GM21447 (cell line): ENCODE results near the gene PITRM1.
A peak's percentile ranks its signal among the peaks of the same experiment; 100 is the strongest.
"Not testable (repeated sequence)": the region's sequence is repeated elsewhere in the genome, so short reads cannot be mapped to it uniquely, and the experiment has no call there.

Experiments
- ATAC-seq: cut with Tn5 transposase; IDR thresholded peaks from one replicate; pipeline ENCODE4 v1.9.1; 2021; ENCODE audit not compliant: unreplicated experiment

PITRM1 gene

GRCh38 chr10:3172446-3173170 is at the start of gene PITRM1:
Gene PITRM1, minus strand, starts transcription at chr10:3172782. Its CDS starts 10 bp downstream, at chr10:3172772.
- peak; percentile 94 for ATAC-seq

- ATAC-seq: no peak
These were observed 49.5 kb upstream of the PITRM1 start for GRCh38 chr10:3222068-3222467.

- not testable (repeated sequence) for ATAC-seq
These were observed 49.0 kb upstream of the PITRM1 start for GRCh38 chr10:3221601-3222000.

GRCh38 chr10:3220853-3221252 is 48.3 kb upstream of the PITRM1 start:
- no peak for ATAC-seq

- not testable (repeated sequence) for ATAC-seq
These were observed 46.5 kb upstream of the PITRM1 start for GRCh38 chr10:3219021-3219628.

GRCh38 chr10:3217853-3218252 is 45.3 kb upstream of the PITRM1 start:
- no peak for ATAC-seq

- ATAC-seq: no peak
These were observed 44.7 kb upstream of the PITRM1 start for GRCh38 chr10:3217301-3217700.

GRCh38 chr10:3215153-3215775 is 42.7 kb upstream of the PITRM1 start:
- ATAC-seq: no peak

- ATAC-seq: no peak
These were observed 41.4 kb upstream of the PITRM1 start for GRCh38 chr10:3213758-3214515.

- no peak for ATAC-seq
These were observed 40.6 kb upstream of the PITRM1 start for GRCh38 chr10:3213208-3213607.

GRCh38 chr10:3210251-3210877 is 37.8 kb upstream of the PITRM1 start:
- no peak for ATAC-seq

- no peak for ATAC-seq
These were observed 36.2 kb upstream of the PITRM1 start for GRCh38 chr10:3208481-3209406.

GRCh38 chr10:3207351-3207750 is 34.8 kb upstream of the PITRM1 start:
- ATAC-seq: no peak

- no peak for ATAC-seq
These were observed 34.1 kb upstream of the PITRM1 start for GRCh38 chr10:3206511-3207157.

GRCh38 chr10:3203972-3204371 is 31.4 kb upstream of the PITRM1 start:
- no peak for ATAC-seq

GRCh38 chr10:3203016-3203811 is 30.6 kb upstream of the PITRM1 start:
- no peak for ATAC-seq

- ATAC-seq: no peak
These were observed 29.2 kb upstream of the PITRM1 start for GRCh38 chr10:3201796-3202195.

GRCh38 chr10:3199488-3199887 is 26.9 kb upstream of the PITRM1 start:
- ATAC-seq: no peak

GRCh38 chr10:3198900-3199299 is 26.3 kb upstream of the PITRM1 start:
- ATAC-seq: no peak
